HCT116 (cell line): ENCODE results near the gene CAMTA2.

Source experiments
- CTCF ChIP-seq, 3 experiments: fragments of 200-600 bp in 1 of 3; sonication (generic) in 1 of 3; IDR thresholded peaks in 2 of 3; conservative IDR thresholded peaks in 1 of 3; 2 replicates each; pipeline ENCODE4 v1.5.1; 2012 to 2017; ENCODE audit warnings: low read depth in 2 of 3, low read length in 2 of 3, antibody characterized with exemption in 1 of 3, borderline replicate concordance in 1 of 3, control low read depth in 1 of 3, mild to moderate bottlenecking in 1 of 3, mixed read lengths in 1 of 3, mixed run types in 1 of 3, moderate library complexity in 1 of 3; ENCODE audit not compliant: insufficient read depth in 1 of 3
- YY1 ChIP-seq: IDR thresholded peaks from 2 replicates; pipeline ENCODE4 v1.6.1; 2011; ENCODE audit warnings: low read length, low read depth, moderate library complexity, mild to moderate bottlenecking; ENCODE audit not compliant: insufficient replicate concordance; ENCODE audit errors: extremely low read depth

GRCh38 chr17:4967539-4968485 lies 19.7 kb downstream of the CAMTA2 start, which contains the start of gene SPAG7:
- peak; percentile 97 for TF ChIP-seq YY1
- no peak for TF ChIP-seq CTCF (IDR thresholded peaks at IDR 0.05 in 2 of 3, conservative IDR thresholded peaks at IDR 0.05 in 1 of 3; ENCODE audit: borderline replicate concordance in 1 of 3, insufficient read depth in 1 of 3, low read depth in 2 of 3, low read length in 2 of 3)
